ENCODE measurements around the gene ZNF232.
"Not testable (repeated sequence)": the region's sequence is repeated elsewhere in the genome, so short reads cannot be mapped to it uniquely, and the experiment has no call there.

The ZNF232 gene

DNA sequence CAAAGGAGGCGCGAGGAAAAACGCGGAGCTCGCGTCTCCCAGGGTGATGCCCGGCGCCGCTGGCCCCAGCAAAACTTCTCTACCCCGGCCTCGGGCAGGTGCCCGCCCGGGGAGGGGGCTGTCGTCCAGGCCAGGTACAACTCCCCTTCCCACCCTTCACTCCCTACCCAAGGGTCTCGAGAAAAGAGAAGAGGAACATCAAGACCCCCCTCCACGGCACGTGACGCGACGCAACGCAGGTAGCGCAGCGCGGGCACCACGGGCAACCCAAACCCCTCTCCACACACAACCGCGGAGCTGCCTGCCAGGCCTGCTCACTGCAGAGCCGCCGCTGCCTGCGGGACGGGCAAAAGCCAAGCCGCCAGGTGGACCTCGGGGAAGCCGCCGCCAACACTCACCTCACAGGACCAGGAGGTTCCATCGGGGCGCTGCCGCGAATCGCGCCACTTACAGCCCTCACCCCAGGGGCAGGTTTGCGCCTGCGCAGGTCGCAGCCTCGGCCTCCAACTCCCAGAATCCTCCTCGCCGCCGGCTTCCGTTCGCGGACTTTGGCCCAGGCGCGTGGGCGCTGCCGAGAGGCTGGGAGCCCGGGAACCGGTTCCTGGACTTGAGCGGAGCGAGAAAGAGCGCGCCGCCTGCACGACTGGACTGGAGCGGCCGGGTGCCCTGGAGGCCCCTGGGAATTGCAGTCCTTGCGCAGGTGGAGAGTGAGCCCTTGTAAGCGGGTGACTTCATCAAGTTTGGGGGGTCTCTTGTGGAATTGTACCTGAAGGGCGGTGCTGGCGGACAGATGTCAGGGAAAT, at the start of gene ZNF232:
TSS of gene ZNF232 (minus strand) at position 477 of the 803 bp plus-strand sequence. CDS start at position 421, 56 bp downstream.
- peak; percentile 78 to 91 for DNase-seq

GRCh38 chr17:5160702-5161101, 49.0 kb upstream of the ZNF232 start:
- not testable (repeated sequence) for DNase-seq

GRCh38 chr17:5146122-5146521, 34.4 kb upstream of the ZNF232 start:
- DNase-seq, result not testable (repeated sequence)

GRCh38 chr17:5142877-5143276, 31.2 kb upstream of the ZNF232 start:
- DNase-seq, result not testable (repeated sequence)

GRCh38 chr17:5139458-5139732, 27.7 kb upstream of the ZNF232 start:
- no peak for DNase-seq

- no peak for DNase-seq
These were observed 27.2 kb upstream of the ZNF232 start for GRCh38 chr17:5138616-5139457.

DNA sequence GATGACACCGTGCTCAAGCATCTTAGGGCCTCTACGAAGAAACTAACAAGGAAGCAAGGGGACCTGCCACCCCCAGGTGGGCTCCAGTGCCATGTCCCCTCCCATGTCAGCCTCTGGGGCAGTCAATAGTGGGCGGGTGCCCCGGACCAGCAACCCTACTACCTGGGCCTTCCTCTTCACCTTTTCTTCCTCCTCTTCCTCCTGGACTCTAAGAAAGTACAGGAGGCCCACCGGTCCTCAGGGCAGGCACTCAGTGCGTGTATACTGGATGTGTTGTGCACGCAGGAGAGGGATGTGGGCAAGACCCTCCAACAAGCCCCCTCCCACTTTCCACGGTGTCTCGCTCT, 26.5 kb upstream of the ZNF232 start:
- not testable (repeated sequence) for DNase-seq

DNA sequence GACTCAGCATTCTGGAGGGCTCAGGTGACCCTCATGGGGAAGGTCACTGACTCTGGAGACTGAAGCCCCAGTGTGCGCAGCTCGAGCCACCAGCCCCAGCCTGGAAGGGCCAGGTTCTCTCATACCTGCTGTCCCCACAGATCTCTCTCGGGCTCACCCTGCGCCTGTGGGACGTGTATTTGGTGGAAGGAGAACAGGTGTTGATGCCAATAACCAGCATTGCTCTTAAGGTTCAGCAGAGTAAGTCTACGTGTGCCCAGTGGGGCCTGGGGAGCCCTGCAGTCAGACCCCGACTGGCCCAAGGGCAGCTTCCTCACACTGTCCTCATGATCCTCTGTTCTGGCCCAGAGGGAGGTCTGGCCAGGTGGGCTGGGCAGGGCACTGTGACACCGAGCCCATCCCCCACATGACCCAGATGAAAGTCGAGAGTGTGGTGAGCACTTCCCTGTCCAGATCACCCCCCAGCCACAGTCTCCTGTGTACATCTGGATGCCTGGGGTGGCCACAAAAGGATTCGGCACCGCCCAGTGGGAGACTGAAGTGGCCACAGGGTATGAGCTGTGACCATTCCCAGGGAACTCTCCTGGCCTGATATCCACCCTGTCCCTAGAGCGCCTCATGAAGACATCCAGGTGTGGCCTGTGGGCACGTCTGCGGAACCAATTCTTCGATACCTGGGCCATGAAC, 26.0 kb upstream of the ZNF232 start:
- not testable (repeated sequence) for DNase-seq

DNA sequence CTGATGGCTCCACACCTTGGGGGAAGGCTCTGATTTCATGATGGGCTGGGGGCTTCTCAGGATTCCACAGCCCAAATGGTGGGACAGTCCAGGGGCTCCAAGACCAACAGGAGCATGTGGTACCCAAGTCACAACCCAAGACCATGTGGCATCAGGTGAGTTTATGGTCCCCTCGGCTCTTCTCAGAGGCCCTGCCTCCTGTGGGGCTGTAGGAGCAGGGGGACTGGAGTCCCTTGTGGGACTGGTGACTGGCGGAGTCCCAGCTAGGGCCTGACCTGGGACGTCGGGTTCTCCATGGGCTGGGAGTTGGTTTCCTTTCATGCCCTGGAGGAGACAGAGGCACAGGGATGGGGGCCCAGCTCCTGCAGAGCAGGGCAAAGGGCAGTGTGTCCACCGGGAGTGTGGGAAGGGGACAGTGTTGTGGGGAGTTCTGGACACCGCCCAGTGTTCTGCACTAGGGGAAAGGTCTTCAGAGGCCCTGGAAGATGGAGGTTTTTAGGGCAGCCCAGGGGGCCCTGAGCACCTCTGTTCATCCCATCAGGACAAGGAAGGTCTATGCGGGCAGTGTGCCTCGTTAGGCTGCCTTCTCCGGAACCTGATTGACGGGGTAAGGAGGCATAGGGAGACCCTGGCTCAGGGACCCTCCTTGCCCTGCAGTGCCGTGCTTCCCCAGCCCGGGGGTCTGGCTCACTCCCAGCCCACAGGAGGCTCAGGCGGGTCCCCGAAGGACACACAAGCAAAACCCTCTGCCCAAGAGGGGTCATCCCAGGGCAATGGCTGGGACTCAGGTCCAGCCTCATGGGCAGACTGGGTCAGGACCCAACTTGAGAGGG, 25.1 kb upstream of the ZNF232 start:
- DNase-seq, result not testable (repeated sequence)

GRCh38 chr17:5135726-5136579, 24.3 kb upstream of the ZNF232 start:
- DNase-seq, result no peak

DNA sequence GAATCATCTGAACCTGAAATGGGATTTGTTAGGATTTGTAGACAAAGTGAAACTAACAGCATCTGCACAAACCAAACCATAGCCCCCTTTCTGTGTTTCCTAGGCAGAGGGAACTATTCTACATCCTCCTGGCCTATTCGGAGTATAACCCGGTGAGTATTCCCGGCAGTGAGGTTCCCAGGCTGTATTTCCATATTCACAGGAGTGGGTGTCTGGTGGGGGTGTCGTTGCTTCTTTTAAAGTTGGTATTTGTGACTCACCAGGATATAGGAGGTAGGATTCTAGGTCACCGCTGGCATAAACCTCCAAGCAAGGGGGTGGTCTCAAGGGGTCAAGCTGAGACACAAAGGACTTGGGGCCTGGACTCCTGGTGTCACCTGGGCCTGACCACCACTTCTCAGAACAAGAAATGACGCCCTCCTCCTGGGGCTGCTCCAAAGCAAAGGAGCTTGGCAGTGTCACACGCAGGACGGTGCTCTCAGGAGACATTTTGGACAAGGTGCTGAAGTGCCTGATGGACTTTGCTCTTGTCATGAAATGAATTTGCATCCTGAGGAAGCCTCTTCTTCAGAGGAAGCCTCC, 23.5 kb upstream of the ZNF232 start:
- not testable (repeated sequence) for DNase-seq

DNA sequence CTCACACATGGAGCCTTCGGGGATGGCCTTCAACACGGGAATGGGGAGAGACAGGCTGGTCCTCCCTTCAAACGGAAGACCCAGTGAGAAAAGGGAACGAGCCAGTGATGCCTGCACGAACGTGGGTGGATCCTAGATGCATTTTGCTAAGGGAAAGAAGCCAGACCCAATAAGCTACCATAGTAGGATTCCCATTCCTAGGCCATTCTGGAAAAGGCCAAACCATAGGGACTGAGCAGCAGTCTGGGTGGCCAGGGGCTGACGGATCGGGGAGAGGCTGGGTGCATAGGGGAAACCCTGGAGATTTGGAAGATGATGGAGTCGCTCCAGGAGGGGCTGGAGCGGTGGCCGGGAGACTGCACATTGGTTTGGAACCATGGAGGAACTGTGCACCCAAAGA, 22.9 kb upstream of the ZNF232 start:
- DNase-seq, result not testable (repeated sequence)

GRCh38 chr17:5133961-5134360, 22.3 kb upstream of the ZNF232 start:
- DNase-seq, result not testable (repeated sequence)

DNA sequence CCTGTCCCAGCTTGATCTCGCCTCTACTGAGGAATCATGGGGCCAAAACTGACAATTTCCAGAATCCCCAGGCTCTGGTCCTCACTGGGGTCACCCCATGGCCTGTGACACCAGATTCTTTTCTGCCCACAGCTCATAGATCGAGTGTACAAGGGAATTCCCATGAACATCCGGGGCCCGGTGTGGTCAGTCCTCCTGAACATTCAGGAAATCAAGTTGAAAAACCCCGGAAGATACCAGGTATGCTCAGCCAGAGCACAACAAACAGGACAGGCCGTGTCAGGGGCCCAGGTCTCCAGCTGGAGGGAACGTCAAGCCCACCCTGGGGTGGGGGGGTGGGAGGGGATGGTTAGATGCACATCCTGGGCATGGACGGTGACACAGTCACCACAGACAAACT, 21.6 kb upstream of the ZNF232 start:
- DNase-seq, result no peak

DNA sequence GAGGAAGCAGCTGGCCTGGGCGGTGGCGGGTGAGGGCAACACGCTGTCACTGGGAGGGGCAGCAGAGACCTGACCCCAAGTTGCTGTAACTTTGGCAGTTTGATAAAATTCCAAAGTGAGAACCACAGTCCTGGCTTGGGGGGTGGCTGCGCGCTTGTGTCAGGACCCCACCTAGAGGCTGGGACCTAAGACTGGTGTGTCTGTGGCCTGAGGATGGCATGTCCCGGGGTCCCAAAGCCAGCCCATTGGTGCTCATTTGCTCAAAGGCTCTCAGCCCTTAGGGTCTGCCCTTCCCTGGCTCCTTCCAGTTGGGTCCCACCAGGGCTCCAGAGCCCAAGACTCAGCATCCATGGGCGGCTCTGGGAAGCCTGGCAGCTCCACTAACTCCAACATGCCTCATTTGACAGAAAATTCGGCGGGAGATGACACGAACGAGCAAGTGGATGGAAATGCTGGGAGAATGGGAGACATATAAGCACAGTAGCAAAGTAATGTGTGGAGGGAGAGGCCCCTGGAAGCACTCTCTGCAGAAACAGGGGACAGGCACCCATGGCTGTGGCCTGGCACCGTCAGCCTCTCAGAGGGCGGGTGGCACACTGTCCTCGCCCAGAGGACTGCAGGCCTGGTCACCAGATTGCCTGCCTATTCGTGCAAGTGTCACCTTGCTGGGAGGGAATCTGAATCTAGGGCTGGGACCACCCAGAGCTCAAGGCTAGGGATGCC, 21.0 kb upstream of the ZNF232 start:
- not testable (repeated sequence) for DNase-seq

DNA sequence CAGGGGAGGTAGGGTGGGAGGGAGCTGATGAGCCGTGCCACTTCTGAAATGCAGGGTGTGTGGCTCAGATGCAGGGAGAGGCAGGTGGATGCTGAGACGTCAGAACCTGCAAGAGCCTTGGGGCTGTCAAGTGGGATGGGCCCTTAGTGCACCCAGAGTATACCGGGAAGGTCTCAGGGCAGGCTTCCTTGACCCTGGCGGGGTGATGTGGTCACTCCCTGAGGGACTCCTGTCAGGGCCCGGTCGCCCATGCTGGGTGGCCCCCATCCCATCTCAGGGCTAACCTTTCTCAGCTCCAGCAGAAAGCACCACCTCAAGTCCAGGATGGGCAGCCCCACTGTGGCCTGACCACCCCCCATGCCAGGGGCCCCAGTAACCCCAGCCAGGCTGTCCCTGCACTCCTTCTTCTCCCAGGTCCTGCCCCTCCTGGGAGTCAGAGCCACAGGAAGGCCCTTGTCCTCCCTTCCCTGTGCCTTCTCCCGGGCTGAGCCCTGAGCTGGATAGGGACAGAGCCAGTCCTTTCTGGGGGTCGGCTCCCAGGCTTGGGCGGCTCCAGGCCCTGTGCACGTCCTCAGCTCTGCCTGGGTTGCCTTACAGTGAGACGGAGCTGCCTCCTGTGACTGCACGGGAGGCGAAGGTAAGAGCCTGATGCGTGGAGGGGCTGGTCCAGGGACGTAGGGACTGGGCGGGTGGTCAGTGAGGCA, 20.3 kb upstream of the ZNF232 start:
- not testable (repeated sequence) for DNase-seq

- no peak for DNase-seq
These were observed 19.6 kb upstream of the ZNF232 start for GRCh38 chr17:5131146-5131715.

DNA sequence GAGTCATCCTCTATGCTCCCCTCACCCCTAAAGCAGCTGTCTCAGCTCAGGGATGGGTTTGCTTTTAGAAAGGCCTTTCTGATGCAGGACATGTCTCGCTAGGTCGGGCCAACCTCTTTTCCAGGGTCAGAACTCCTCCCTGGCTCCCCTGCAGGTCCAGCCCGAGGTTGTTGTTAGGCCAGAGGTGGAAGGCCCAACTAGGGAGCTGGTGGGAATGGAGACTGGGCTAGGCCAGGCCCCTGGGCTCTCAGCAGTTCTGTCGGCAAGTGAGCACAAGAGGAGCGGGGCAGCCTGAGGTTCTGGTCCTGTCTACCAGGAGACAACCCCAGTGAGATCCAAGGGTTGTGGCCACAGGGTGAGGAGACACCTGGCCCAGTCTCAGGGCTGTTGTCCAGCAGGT, 19.0 kb upstream of the ZNF232 start:
- not testable (repeated sequence) for DNase-seq

- DNase-seq, result not testable (repeated sequence)
These were observed 18.6 kb upstream of the ZNF232 start for GRCh38 chr17:5130261-5130660.

Measured in SW 1271 (cell line).